Measurements from ENCODE around the gene ABCC2. TPM values are rescaled to one million over a fixed set of nuclear protein-coding genes. Genes with fewer than 3 reads are reported as not detected.

ABCC2 gene
- total and polyA plus RNA-seq, 2 donors (not counting 1 experiment from before 2014, with no cell fraction given) = 4.2 to 7.0 TPM

- Histone ChIP-seq H3K4me3 (ENCODE audit: control extremely low read depth in 1 of 5, extremely low read depth in 1 of 5, insufficient read depth in 1 of 5, low read depth in 2 of 5, low read length in 4 of 5) (no peak overlapping the region), H3K27ac (ENCODE audit: low read length in 2 of 2) (no peak overlapping the region), H3K36me3 (replicated peaks in 1 of 2; ENCODE audit: control extremely low read depth in 1 of 2, control insufficient read depth in 1 of 2, extremely low read depth in 1 of 2, insufficient read depth in 2 of 2, low read length in 1 of 2) (peaks cover 0 to 1% of the 10 kb centered on the region in 2 experiments), H4K20me1 (ENCODE audit: control insufficient read depth, insufficient read depth, low read length, poor library complexity, severe bottlenecking) (no peaks in the 10 kb centered on the region), H3K9ac (ENCODE audit: low read length) (no peak overlapping the region), H3K4me1 (ENCODE audit: control insufficient read depth in 2 of 2, insufficient read depth in 2 of 2, low read length in 2 of 2) (no peaks in the 10 kb centered on the region), H3K79me2 (ENCODE audit: control insufficient read depth, insufficient read depth, low read length) (no peaks in the 10 kb centered on the region), H3K27me3 (replicated peaks in 1 of 4; ENCODE audit: control extremely low read depth in 1 of 4, control insufficient read depth in 3 of 4, insufficient read depth in 4 of 4, low read length in 3 of 4) (no peaks in the 10 kb centered on the region), H3K4me2 (replicated peaks; ENCODE audit: low read depth, low read length, poor library complexity, severe bottlenecking) (no peak overlapping the region), H3K9me3 (ENCODE audit: control extremely low read depth in 1 of 3, control insufficient read depth in 2 of 3, insufficient read depth in 1 of 3, low read length in 2 of 3) (no peaks in the 10 kb centered on the region), H2AFZ (ENCODE audit: insufficient read depth, low read depth, low read length, poor library complexity, severe bottlenecking) (no peak overlapping the region)
- ChIA-PET POLR2A (no interaction called here), CTCF (no interaction called here)
- no CpG with 5 or more reads among the region's 5 CpGs for WGBS (ENCODE audit: insufficient coverage)
- no peak for TF ChIP-seq EZH2 (IDR thresholded peaks at IDR 0.05; ENCODE audit: borderline replicate concordance, insufficient read depth, low read depth, low read length, poor library complexity, severe bottlenecking)
- TF ChIP-seq CTCF (IDR thresholded peaks at IDR 0.05) = no peak
- H3K9me3 Mint-ChIP-seq (ENCODE audit: insufficient read depth) = peaks cover 3% of the 10 kb centered on the region
- H3K4me3 Mint-ChIP-seq = no peak overlapping the region
- intact Hi-C loops (cut with micrococcal nuclease) = no loop called here
- no peak for DNase-seq
- H3K4me1 Mint-ChIP-seq = no peaks in the 10 kb centered on the region
- no peaks in the 10 kb centered on the region for H3K27me3 Mint-ChIP-seq
- H3K27ac Mint-ChIP-seq = no peak overlapping the region
- no peak for ATAC-seq (ENCODE audit: low read depth)
Measured at GRCh38 chr10:99787311-99787710, 4.9 kb downstream of the ABCC2 start.

- H3K27ac ChIP-seq (ENCODE audit: low read length in 2 of 2) = no peak overlapping the region
- H3K36me3 ChIP-seq (replicated peaks in 1 of 2; ENCODE audit: control extremely low read depth in 1 of 2, control insufficient read depth in 1 of 2, extremely low read depth in 1 of 2, insufficient read depth in 2 of 2, low read length in 1 of 2) = peaks cover 0 to 1% of the 10 kb centered on the region in 2 experiments
- no peak overlapping the region for H3K4me3 ChIP-seq (ENCODE audit: control extremely low read depth in 1 of 5, extremely low read depth in 1 of 5, insufficient read depth in 1 of 5, low read depth in 2 of 5, low read length in 4 of 5)
- ChIA-PET CTCF (no interaction called here), POLR2A (no interaction called here)
- no peaks in the 10 kb centered on the region for H3K27me3 ChIP-seq (replicated peaks in 1 of 4; ENCODE audit: control extremely low read depth in 1 of 4, control insufficient read depth in 3 of 4, insufficient read depth in 4 of 4, low read length in 3 of 4)
- no peaks in the 10 kb centered on the region for H3K9me3 ChIP-seq (ENCODE audit: control extremely low read depth in 1 of 3, control insufficient read depth in 2 of 3, insufficient read depth in 1 of 3, low read length in 2 of 3)
- no peak overlapping the region for H2AFZ ChIP-seq (ENCODE audit: insufficient read depth, low read depth, low read length, poor library complexity, severe bottlenecking)
- no peaks in the 10 kb centered on the region for H3K4me1 ChIP-seq (ENCODE audit: control insufficient read depth in 2 of 2, insufficient read depth in 2 of 2, low read length in 2 of 2)
- Mint-ChIP-seq H3K9me3 (ENCODE audit: insufficient read depth) (peaks cover 3% of the 10 kb centered on the region), H3K4me3 (no peak overlapping the region), H3K27ac (no peak overlapping the region), H3K27me3 (no peaks in the 10 kb centered on the region), H3K4me1 (no peaks in the 10 kb centered on the region)
- no peak for TF ChIP-seq CTCF (IDR thresholded peaks at IDR 0.05)
- TF ChIP-seq EZH2 (IDR thresholded peaks at IDR 0.05; ENCODE audit: borderline replicate concordance, insufficient read depth, low read depth, low read length, poor library complexity, severe bottlenecking) = no peak
- H3K4me2 ChIP-seq (replicated peaks; ENCODE audit: low read depth, low read length, poor library complexity, severe bottlenecking) = no peak overlapping the region
- ATAC-seq (ENCODE audit: low read depth) (no peak), DNase-seq (no peak)
- H4K20me1 ChIP-seq (ENCODE audit: control insufficient read depth, insufficient read depth, low read length, poor library complexity, severe bottlenecking) = no peaks in the 10 kb centered on the region
- 88% methylated on average over 2 of the region's 7 CpGs for WGBS (ENCODE audit: insufficient coverage)
- no peaks in the 10 kb centered on the region for H3K79me2 ChIP-seq (ENCODE audit: control insufficient read depth, insufficient read depth, low read length)
- no peak overlapping the region for H3K9ac ChIP-seq (ENCODE audit: low read length)
- intact Hi-C loops (cut with micrococcal nuclease) = no loop called here
Measured at GRCh38 chr10:99787782-99788445, 5.5 kb downstream of the ABCC2 start.
